Measurements from ENCODE around the gene MSTN. TPM values are rescaled to one million over a fixed set of nuclear protein-coding genes. Genes with fewer than 3 reads are reported as not detected.
A peak's percentile ranks its signal among the peaks of the same experiment; 100 is the strongest.

The MSTN gene
- total RNA-seq, 1 experiment from 2014 or later = not detected

- BruUV-seq (replicated peaks) = no TSS peak
- POLR2A ChIA-PET (ENCODE audit: low non-redundant PET) = no interaction called here
- no peaks in the 10 kb centered on the region for H3K36me3 ChIP-seq (ENCODE audit: insufficient read depth, low read length, poor library complexity, severe bottlenecking)
Observed at GRCh38 chr2:190090148-190090547, 27.6 kb upstream of the MSTN start.

GRCh38 chr2:190088917-190089316 is 26.4 kb upstream of the MSTN start:
- H3K4me1 ChIP-seq (ENCODE audit: insufficient read depth, low read length, poor library complexity, severe bottlenecking) = peaks cover 3% of the 10 kb centered on the region
- no peaks in the 10 kb centered on the region for H3K36me3 ChIP-seq (ENCODE audit: insufficient read depth, low read length, poor library complexity, severe bottlenecking)
- no peaks in the 10 kb centered on the region for H3K9me3 ChIP-seq (ENCODE audit: low read depth, low read length, poor library complexity, severe bottlenecking)
- no peak overlapping the region for H3K27ac ChIP-seq (ENCODE audit: low read depth, low read length, poor library complexity, severe bottlenecking)
- no peaks in the 10 kb centered on the region for H3K27me3 ChIP-seq (replicated peaks; ENCODE audit: insufficient read depth, low read depth, low read length, poor library complexity)
- CTCF ChIA-PET = interaction anchor here (0.7 to 1.1 kb wide), 3 partner anchors 10 to 189 kb away, joined by 3 read pairs; no protein-coding TSS in a partner anchor
- DNase-seq (ENCODE audit: low spot score) = peak; percentile 76
- POLR2A ChIA-PET (ENCODE audit: low non-redundant PET) = no interaction called here
- intact Hi-C loops (cut with micrococcal nuclease; ENCODE audit: unreplicated experiment) = loop anchor here (1.0 to 10.0 kb wide), 5 partner anchors 188 to 716 kb away; no protein-coding TSS in a partner anchor
- no peak overlapping the region for H3K4me3 ChIP-seq (ENCODE audit: low read depth, low read length, poor library complexity, severe bottlenecking)
- TF ChIP-seq EZH2 (IDR thresholded peaks at IDR 0.05; ENCODE audit: borderline replicate concordance, low read depth, low read length, poor library complexity, severe bottlenecking) (no peak), CTCF (conservative IDR thresholded peaks at IDR 0.05; ENCODE audit: low read depth, low read length) (peak; percentile 75)
- no TSS peak for BruUV-seq (replicated peaks)

More at GRCh38 chr2:190090148-190090547, 27.6 kb upstream of the MSTN start:
- DNase-seq (ENCODE audit: low spot score) = no peak
- CTCF ChIA-PET = interaction anchor here (0.6 kb wide), 1 partner anchor 1781 kb away, joined by 3 read pairs; no protein-coding TSS in a partner anchor
- TF ChIP-seq CTCF (conservative IDR thresholded peaks at IDR 0.05; ENCODE audit: low read depth, low read length) (no peak), EZH2 (IDR thresholded peaks at IDR 0.05; ENCODE audit: borderline replicate concordance, low read depth, low read length, poor library complexity, severe bottlenecking) (no peak)
- peaks cover 12% of the 10 kb centered on the region for H3K4me1 ChIP-seq (ENCODE audit: insufficient read depth, low read length, poor library complexity, severe bottlenecking)
- no peak overlapping the region for H3K4me3 ChIP-seq (ENCODE audit: low read depth, low read length, poor library complexity, severe bottlenecking)
- intact Hi-C loops (cut with micrococcal nuclease; ENCODE audit: unreplicated experiment) = no loop called here
- no peaks in the 10 kb centered on the region for H3K27me3 ChIP-seq (replicated peaks; ENCODE audit: insufficient read depth, low read depth, low read length, poor library complexity)
- no peaks in the 10 kb centered on the region for H3K9me3 ChIP-seq (ENCODE audit: low read depth, low read length, poor library complexity, severe bottlenecking)
- no peak overlapping the region for H3K27ac ChIP-seq (ENCODE audit: low read depth, low read length, poor library complexity, severe bottlenecking)

GRCh38 chr2:190084704-190085103 is 22.2 kb upstream of the MSTN start:
- no TSS peak for BruUV-seq (replicated peaks)
- intact Hi-C loops (cut with micrococcal nuclease; ENCODE audit: unreplicated experiment) = loop anchor here (10.0 kb wide), 1 partner anchor 720 kb away; no protein-coding TSS in a partner anchor
- ChIA-PET CTCF (no interaction called here), POLR2A (ENCODE audit: low non-redundant PET) (no interaction called here)
- Histone ChIP-seq H3K9me3 (ENCODE audit: low read depth, low read length, poor library complexity, severe bottlenecking) (no peaks in the 10 kb centered on the region), H3K4me3 (ENCODE audit: low read depth, low read length, poor library complexity, severe bottlenecking) (no peak overlapping the region), H3K27me3 (replicated peaks; ENCODE audit: insufficient read depth, low read depth, low read length, poor library complexity) (no peaks in the 10 kb centered on the region), H3K36me3 (ENCODE audit: insufficient read depth, low read length, poor library complexity, severe bottlenecking) (no peaks in the 10 kb centered on the region), H3K4me1 (ENCODE audit: insufficient read depth, low read length, poor library complexity, severe bottlenecking) (no peaks in the 10 kb centered on the region), H3K27ac (ENCODE audit: low read depth, low read length, poor library complexity, severe bottlenecking) (no peak overlapping the region)
- TF ChIP-seq EZH2 (IDR thresholded peaks at IDR 0.05; ENCODE audit: borderline replicate concordance, low read depth, low read length, poor library complexity, severe bottlenecking) (no peak), CTCF (conservative IDR thresholded peaks at IDR 0.05; ENCODE audit: low read depth, low read length) (no peak)
- no peak for DNase-seq (ENCODE audit: low spot score)
